Measurements from ENCODE around the gene LMCD1.

Gene LMCD1

DNA sequence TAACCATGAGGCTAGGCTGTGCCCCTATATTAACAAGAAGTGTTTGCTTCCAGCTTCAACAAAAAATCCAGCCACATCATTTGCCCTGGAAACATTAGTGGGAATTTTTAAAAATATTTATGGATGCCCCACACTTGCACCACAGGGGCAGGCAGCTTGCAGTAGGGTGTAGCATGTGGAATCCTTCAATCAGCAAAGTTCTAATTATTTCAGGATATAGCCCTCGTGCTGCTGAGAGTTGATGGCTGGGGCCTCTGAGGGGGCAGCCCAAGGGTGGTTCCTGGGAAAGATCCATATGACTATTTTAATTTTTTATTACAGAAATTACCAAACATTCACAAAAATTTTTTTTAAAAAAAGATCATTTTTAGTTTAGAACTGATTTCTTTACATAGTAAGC lies 35.1 kb upstream of the LMCD1 start:
- Histone ChIP-seq H3K4me1 (ENCODE audit: control insufficient read depth in 1 of 2, insufficient read depth in 2 of 2, low read length in 2 of 2) (no peaks in the 10 kb centered on the region), H3K4me3 (ENCODE audit: low read depth in 1 of 2, low read length in 2 of 2) (no peak overlapping the region)

DNA sequence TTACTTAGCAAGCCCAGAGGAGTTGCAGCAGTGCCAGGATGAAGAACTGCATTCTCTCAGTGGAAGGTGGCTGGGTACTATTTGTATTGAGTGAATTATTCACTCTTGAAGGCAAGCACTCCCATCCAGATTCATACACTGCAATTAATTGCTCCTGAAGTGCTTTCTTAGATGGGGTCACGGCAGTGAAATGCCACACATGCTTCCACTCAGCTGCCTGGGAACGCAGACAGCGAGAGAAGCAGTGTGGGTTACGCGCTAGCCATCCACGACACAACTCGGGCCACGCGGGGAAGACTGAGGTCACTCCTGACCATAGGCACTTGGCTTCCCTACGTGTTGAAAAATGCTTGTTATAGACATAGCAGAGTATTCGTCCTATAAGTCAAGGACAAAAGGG lies 30.8 kb upstream of the LMCD1 start:
- Histone ChIP-seq H3K9me3 (ENCODE audit: control insufficient read depth in 1 of 2, low read length in 2 of 2) (no peaks in the 10 kb centered on the region), H3K4me3 (ENCODE audit: low read depth in 1 of 2, low read length in 2 of 2) (no peak overlapping the region), H3K27ac (ENCODE audit: low read length) (no peak overlapping the region), H3K36me3 (ENCODE audit: control insufficient read depth in 1 of 2, insufficient read depth in 2 of 2, low read length in 2 of 2) (no peaks in the 10 kb centered on the region), H3K27me3 (ENCODE audit: low read depth, low read length) (no peaks in the 10 kb centered on the region), H3K4me1 (ENCODE audit: control insufficient read depth in 1 of 2, insufficient read depth in 2 of 2, low read length in 2 of 2) (peaks cover 0 to 5% of the 10 kb centered on the region in 2 donors)

More for the DNA sequence above, 35.1 kb upstream of the LMCD1 start:
- Histone ChIP-seq H3K9me3 (ENCODE audit: control insufficient read depth in 1 of 2, low read length in 2 of 2) (no peaks in the 10 kb centered on the region), H3K27ac (ENCODE audit: low read length) (no peak overlapping the region), H3K27me3 (ENCODE audit: low read depth, low read length) (no peaks in the 10 kb centered on the region), H3K36me3 (ENCODE audit: control insufficient read depth in 1 of 2, insufficient read depth in 2 of 2, low read length in 2 of 2) (no peaks in the 10 kb centered on the region)

DNA sequence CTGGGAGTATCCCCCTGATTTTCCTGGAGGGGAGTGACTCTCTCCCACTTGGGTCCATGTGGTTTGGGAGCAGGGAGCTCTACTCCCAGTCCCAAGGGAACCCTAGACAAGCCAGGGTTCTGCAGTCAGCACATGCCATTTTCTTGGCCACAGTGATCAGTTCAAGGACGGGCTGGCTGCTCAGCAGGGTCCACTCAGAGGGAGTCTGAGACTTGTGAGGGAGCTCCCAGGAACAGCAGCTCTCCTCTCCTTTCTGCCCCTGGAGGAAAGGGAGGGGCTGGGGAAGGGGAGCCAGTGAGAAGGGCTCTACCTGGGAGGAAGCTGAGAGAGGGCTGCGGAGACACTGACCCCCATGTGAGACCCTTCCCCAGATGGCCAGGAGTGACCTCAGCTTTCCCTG lies 29.1 kb upstream of the LMCD1 start:
- Histone ChIP-seq H3K27me3 (ENCODE audit: low read depth, low read length) (no peaks in the 10 kb centered on the region), H3K4me3 (ENCODE audit: low read depth in 1 of 2, low read length in 2 of 2) (no peak overlapping the region), H3K9me3 (ENCODE audit: control insufficient read depth in 1 of 2, low read length in 2 of 2) (no peaks in the 10 kb centered on the region), H3K27ac (ENCODE audit: low read length) (no peak overlapping the region), H3K4me1 (ENCODE audit: control insufficient read depth in 1 of 2, insufficient read depth in 2 of 2, low read length in 2 of 2) (peaks cover 0 to 5% of the 10 kb centered on the region in 2 donors), H3K36me3 (ENCODE audit: control insufficient read depth in 1 of 2, insufficient read depth in 2 of 2, low read length in 2 of 2) (no peaks in the 10 kb centered on the region)

DNA sequence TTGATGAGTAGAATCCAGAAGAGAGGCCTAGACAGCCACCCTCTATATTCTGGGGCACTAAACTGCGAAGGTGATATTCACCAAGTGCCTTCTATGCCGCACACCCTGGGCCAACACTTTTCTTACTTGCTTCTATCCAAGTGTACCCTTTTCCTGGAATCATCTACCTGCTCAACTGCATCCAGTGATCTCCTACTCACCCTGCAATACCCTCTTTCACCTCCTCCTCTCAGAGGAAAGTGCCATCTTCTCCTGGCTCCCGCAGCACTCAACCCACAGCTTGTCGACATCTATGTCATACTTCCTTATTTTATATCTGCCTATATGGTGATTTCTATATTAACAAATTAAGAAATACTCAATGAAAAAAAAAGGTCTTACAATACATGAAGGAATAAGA lies 28.6 kb upstream of the LMCD1 start:
- H3K4me3 ChIP-seq (ENCODE audit: low read depth in 1 of 2, low read length in 2 of 2): no peak overlapping the region
- H3K9me3 ChIP-seq (ENCODE audit: control insufficient read depth in 1 of 2, low read length in 2 of 2): no peaks in the 10 kb centered on the region
- H3K36me3 ChIP-seq (ENCODE audit: control insufficient read depth in 1 of 2, insufficient read depth in 2 of 2, low read length in 2 of 2): no peaks in the 10 kb centered on the region
- H3K27ac ChIP-seq (ENCODE audit: low read length): no peak overlapping the region
- H3K27me3 ChIP-seq (ENCODE audit: low read depth, low read length): no peaks in the 10 kb centered on the region
- H3K4me1 ChIP-seq (ENCODE audit: control insufficient read depth in 1 of 2, insufficient read depth in 2 of 2, low read length in 2 of 2): peaks cover 0 to 5% of the 10 kb centered on the region in 2 donors

DNA sequence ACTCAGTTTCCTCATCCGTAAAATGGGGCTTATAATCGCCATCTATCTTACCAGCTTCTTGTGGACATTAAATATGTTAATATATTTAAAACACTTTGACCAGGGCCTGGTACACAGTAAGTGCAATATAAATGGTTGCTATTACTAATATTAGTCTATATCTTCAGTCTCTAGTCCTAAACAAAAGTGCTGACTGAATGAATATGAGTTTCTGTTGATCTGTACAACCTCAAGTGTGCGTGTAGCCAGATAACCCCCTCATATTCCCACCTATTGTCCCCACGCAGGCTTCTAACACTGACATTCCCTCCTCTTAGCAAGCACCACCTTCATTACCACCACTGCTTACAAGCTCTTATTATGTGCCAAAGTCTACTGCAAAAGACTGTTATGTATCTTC lies 27.6 kb upstream of the LMCD1 start:
- peaks cover 0 to 5% of the 10 kb centered on the region in 2 donors for H3K4me1 ChIP-seq (ENCODE audit: control insufficient read depth in 1 of 2, insufficient read depth in 2 of 2, low read length in 2 of 2)

DNA sequence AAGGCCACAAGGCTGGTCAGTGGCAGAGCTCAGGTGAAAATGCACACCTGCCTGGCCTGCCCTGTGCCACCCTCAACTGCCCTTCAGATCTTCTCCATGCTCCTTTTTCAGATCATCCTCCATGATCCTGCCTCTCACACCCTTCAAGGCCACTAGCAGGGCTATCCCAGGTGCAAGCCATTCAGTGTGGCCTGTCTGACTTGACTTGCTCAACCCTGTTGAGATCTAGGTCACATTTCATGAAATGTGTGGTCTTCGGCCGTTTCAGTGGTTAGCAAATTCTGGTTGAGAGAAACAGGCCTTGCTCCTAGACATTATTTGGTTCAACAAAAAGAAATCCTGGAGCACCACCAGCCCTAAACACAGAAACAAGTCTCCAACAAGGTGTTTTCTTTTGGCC lies 26.6 kb upstream of the LMCD1 start:
- no peak overlapping the region for H3K27ac ChIP-seq (ENCODE audit: low read length)
- no peaks in the 10 kb centered on the region for H3K9me3 ChIP-seq (ENCODE audit: control insufficient read depth in 1 of 2, low read length in 2 of 2)
- H3K4me1 ChIP-seq (ENCODE audit: control insufficient read depth in 1 of 2, insufficient read depth in 2 of 2, low read length in 2 of 2): peaks cover 0 to 5% of the 10 kb centered on the region in 2 donors
- no peak overlapping the region for H3K4me3 ChIP-seq (ENCODE audit: low read depth in 1 of 2, low read length in 2 of 2)
- H3K27me3 ChIP-seq (ENCODE audit: low read depth, low read length): no peaks in the 10 kb centered on the region
- H3K36me3 ChIP-seq (ENCODE audit: control insufficient read depth in 1 of 2, insufficient read depth in 2 of 2, low read length in 2 of 2): no peaks in the 10 kb centered on the region

More for the DNA sequence above, 27.6 kb upstream of the LMCD1 start:
- Histone ChIP-seq H3K4me3 (ENCODE audit: low read depth in 1 of 2, low read length in 2 of 2) (no peak overlapping the region), H3K36me3 (ENCODE audit: control insufficient read depth in 1 of 2, insufficient read depth in 2 of 2, low read length in 2 of 2) (no peaks in the 10 kb centered on the region), H3K27me3 (ENCODE audit: low read depth, low read length) (no peaks in the 10 kb centered on the region), H3K9me3 (ENCODE audit: control insufficient read depth in 1 of 2, low read length in 2 of 2) (no peaks in the 10 kb centered on the region), H3K27ac (ENCODE audit: low read length) (no peak overlapping the region)

DNA sequence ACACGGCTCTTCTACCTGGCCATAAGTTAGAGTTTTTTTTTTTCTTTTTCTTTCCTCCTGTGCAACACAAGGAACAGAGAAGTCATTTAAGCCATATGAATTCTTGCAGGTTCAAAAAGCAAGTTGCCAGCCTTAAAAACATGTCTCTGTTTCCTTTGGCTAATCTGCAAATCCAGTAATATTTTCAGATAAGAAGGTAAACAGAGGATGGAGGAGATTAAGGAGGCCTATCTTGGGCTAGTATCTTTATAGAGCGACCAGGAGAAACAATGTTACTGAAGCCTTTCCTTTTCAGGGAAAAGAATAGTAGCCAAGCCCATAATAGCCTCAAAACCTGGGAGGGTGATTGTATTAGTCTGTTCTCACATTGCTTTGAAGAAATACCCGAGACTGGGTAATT lies 20.9 kb upstream of the LMCD1 start:
- Histone ChIP-seq H3K36me3 (ENCODE audit: control insufficient read depth in 1 of 2, insufficient read depth in 2 of 2, low read length in 2 of 2) (no peaks in the 10 kb centered on the region), H3K4me1 (ENCODE audit: control insufficient read depth in 1 of 2, insufficient read depth in 2 of 2, low read length in 2 of 2) (peaks cover 0 to 20% of the 10 kb centered on the region in 2 donors), H3K4me3 (ENCODE audit: low read depth in 1 of 2, low read length in 2 of 2) (no peak overlapping the region), H3K27ac (ENCODE audit: low read length) (no peak overlapping the region), H3K27me3 (ENCODE audit: low read depth, low read length) (no peaks in the 10 kb centered on the region), H3K9me3 (ENCODE audit: control insufficient read depth in 1 of 2, low read length in 2 of 2) (no peaks in the 10 kb centered on the region)

DNA sequence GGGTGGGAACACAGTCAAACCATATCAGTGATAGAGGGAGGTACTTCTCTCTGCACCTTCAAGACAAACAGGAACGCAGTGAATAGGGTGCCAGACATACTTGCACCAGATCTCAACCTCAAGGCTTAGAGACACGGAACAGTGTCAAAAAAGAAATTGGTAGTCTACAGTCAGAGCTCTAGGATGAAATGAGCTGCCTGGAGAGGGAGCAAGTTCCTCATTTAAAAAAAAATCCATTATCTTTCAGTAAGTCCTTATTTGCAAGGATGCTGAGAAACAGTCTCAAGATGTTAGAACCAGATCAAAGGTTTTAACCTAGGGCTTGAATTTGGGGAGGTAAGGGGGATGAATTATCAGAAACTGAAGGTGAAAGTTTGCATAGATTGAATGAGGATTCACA lies 20.2 kb upstream of the LMCD1 start:
- peaks cover 0 to 20% of the 10 kb centered on the region in 2 donors for H3K4me1 ChIP-seq (ENCODE audit: control insufficient read depth in 1 of 2, insufficient read depth in 2 of 2, low read length in 2 of 2)
- no peak overlapping the region for H3K4me3 ChIP-seq (ENCODE audit: low read depth in 1 of 2, low read length in 2 of 2)
- no peaks in the 10 kb centered on the region for H3K36me3 ChIP-seq (ENCODE audit: control insufficient read depth in 1 of 2, insufficient read depth in 2 of 2, low read length in 2 of 2)
- no peak overlapping the region for H3K27ac ChIP-seq (ENCODE audit: low read length)
- H3K9me3 ChIP-seq (ENCODE audit: control insufficient read depth in 1 of 2, low read length in 2 of 2): no peaks in the 10 kb centered on the region
- no peaks in the 10 kb centered on the region for H3K27me3 ChIP-seq (ENCODE audit: low read depth, low read length)

DNA sequence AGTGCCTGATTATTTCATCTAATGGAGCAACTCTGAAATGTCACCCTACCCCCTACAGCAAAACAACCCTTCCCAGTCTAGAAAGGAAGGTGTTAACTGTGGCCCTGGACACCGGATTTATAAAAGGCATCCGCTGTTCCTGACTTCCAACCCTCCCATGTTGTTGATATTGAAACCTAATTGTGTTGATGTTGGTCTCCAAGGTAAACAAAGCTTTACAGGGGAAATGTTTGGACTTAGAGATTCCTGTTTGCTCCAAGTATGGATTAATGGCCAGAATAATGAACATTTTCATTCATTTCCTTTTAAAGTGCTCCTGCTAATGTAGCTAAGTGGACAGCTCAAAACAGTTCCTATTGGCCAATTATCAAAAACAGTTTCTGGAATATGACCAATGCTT lies 19.4 kb upstream of the LMCD1 start:
- H3K4me1 ChIP-seq (ENCODE audit: control insufficient read depth in 1 of 2, insufficient read depth in 2 of 2, low read length in 2 of 2): peaks cover 0 to 20% of the 10 kb centered on the region in 2 donors
- H3K9me3 ChIP-seq (ENCODE audit: control insufficient read depth in 1 of 2, low read length in 2 of 2): no peaks in the 10 kb centered on the region

DNA sequence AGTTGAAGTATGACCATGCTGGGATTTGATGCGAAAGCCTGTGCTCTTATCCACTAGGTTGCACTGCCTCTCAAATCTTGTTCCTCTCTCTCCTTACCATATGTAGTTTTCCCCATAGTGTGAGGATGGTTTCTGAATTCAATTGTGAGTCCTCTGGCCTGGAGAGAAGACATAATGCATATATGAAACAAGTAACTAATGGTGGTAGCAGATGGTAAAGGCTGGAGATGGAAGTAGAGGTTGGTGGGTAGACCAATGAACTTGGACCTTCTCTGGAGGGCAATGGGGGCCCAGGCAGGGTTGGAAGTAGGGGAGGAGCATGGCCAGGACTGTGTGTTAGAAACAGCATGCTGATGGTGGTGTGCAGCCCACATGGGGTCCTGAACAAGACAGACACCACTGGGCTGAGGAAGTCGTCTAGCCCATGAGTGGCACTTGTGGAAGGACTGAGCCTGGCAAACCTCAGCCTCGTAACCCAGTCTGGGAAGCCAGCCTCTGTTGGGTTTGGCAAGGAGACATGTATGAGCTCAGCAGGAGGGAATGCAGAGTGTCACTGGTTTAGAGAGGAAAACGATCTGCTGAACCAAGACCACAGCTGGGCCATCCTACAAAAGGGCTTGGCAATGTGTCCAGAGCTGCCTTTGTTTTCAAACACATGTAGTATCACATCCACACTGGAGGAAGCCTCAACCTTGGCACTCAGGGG lies 18.5 kb upstream of the LMCD1 start:
- H3K36me3 ChIP-seq (ENCODE audit: control insufficient read depth in 1 of 2, insufficient read depth in 2 of 2, low read length in 2 of 2): no peaks in the 10 kb centered on the region
- H3K27ac ChIP-seq (ENCODE audit: low read length): peak overlapping the region; percentile 61

More for the DNA sequence above, 19.4 kb upstream of the LMCD1 start:
- H3K27me3 ChIP-seq (ENCODE audit: low read depth, low read length): no peaks in the 10 kb centered on the region
- H3K36me3 ChIP-seq (ENCODE audit: control insufficient read depth in 1 of 2, insufficient read depth in 2 of 2, low read length in 2 of 2): no peaks in the 10 kb centered on the region
- no peak overlapping the region for H3K4me3 ChIP-seq (ENCODE audit: low read depth in 1 of 2, low read length in 2 of 2)
- H3K27ac ChIP-seq (ENCODE audit: low read length): peak overlapping the region; percentile 61

DNA sequence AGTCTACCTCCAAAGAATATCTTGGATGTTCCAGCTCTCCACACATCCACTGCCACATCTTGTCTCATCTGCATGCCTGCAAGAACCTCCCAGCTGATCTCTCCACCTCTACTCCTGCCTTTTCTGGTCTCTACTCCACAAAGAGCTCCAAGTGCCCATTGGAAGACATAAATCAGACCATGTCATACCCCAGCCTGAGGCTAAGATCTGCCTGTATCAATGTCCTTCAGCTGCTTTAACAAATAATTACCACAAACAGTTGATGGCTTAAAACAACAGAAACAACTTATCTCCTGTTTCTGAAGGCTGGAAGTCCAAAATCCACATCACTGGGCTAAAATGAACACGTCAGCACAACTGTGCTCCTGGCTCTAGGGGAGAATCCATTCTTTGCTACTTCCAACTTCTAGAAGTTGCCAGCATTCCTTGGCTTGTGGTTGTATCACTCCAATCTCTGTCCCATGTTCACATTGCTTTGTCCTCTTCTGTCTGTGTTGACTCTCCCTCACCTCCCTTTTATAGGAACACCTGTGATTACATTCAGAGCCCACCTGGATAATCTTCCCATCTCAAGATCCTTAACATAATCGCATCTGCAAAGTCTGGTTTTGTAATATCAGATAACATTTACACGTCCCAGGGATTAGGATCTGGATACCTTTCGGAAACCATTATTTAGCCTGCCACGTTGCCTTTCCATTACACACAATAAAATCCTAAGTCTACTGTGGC lies 17.0 kb upstream of the LMCD1 start:
- Histone ChIP-seq H3K27ac (ENCODE audit: low read length) (no peak overlapping the region), H3K4me1 (ENCODE audit: control insufficient read depth in 1 of 2, insufficient read depth in 2 of 2, low read length in 2 of 2) (peaks cover 0 to 20% of the 10 kb centered on the region in 2 donors), H3K27me3 (ENCODE audit: low read depth, low read length) (no peaks in the 10 kb centered on the region), H3K9me3 (ENCODE audit: control insufficient read depth in 1 of 2, low read length in 2 of 2) (no peaks in the 10 kb centered on the region), H3K4me3 (ENCODE audit: low read depth in 1 of 2, low read length in 2 of 2) (no peak overlapping the region), H3K36me3 (ENCODE audit: control insufficient read depth in 1 of 2, insufficient read depth in 2 of 2, low read length in 2 of 2) (no peaks in the 10 kb centered on the region)

More for the DNA sequence above, 18.5 kb upstream of the LMCD1 start:
- no peak overlapping the region for H3K4me3 ChIP-seq (ENCODE audit: low read depth in 1 of 2, low read length in 2 of 2)
- no peaks in the 10 kb centered on the region for H3K9me3 ChIP-seq (ENCODE audit: control insufficient read depth in 1 of 2, low read length in 2 of 2)
- no peaks in the 10 kb centered on the region for H3K27me3 ChIP-seq (ENCODE audit: low read depth, low read length)
- H3K4me1 ChIP-seq (ENCODE audit: control insufficient read depth in 1 of 2, insufficient read depth in 2 of 2, low read length in 2 of 2): peaks cover 0 to 20% of the 10 kb centered on the region in 2 donors
